Measurements from ENCODE around the gene CNEP1R1.

CNEP1R1 gene

DNA sequence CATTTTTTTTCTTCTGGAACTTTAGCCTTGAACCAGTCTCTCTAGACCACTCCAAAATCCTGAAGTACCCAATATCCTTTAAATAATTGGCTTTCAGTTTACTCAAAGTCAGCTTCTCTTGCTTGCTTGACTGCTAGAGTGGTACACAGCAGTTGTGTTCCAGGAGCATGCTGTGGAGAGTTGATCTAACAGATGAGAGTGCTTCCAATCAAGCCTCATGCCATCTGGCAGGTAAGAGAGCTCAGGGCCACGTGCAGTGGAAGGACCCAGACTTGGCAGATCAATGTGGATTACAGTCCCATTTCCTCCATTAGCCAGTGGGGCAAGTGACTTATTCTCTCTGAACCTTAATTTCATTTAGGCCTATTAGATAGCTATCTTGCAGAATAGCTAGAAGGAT lies 15.7 kb downstream of the CNEP1R1 start:
- H3K4me3 ChIP-seq (ENCODE audit: control insufficient read depth, low read depth, low read length) = no peak overlapping the region
- no peak for DNase-seq (ENCODE audit: low read depth)
- TF ChIP-seq CTCF (IDR thresholded peaks at IDR 0.05; ENCODE audit: control insufficient read depth, insufficient read depth, low read depth, low read length, missing control alignments) = no peak

DNA sequence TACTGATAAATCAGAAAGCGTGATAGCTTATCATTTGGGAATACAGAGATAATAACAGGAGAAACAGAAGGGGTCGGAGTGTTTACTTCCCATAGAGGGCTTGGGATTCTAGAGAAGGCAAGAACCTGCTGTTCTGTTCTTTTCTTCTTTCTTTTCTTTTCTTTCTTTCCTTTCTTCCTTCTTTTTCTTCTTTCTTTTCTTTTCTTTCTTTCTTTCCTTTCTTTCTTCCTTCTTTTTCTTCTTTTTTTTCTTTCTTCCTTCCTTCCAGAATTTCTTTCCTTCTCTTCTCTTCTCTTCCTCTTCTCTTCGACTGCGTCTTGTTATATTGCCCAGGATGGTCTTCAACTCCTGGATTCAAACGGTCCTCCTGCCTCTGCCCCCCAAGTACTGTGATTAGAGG lies 18.3 kb downstream of the CNEP1R1 start:
- no peak for TF ChIP-seq CTCF (IDR thresholded peaks at IDR 0.05; ENCODE audit: control insufficient read depth, insufficient read depth, low read depth, low read length, missing control alignments)
- no peak for DNase-seq (ENCODE audit: low read depth)
- H3K4me3 ChIP-seq (ENCODE audit: control insufficient read depth, low read depth, low read length) = no peak overlapping the region

GRCh38 chr16:50045412-50045811 lies 20.4 kb downstream of the CNEP1R1 start:
- no peak for TF ChIP-seq CTCF (IDR thresholded peaks at IDR 0.05; ENCODE audit: control insufficient read depth, insufficient read depth, low read depth, low read length, missing control alignments)
- H3K4me3 ChIP-seq (ENCODE audit: control insufficient read depth, low read depth, low read length) = no peak overlapping the region
- no peak for DNase-seq (ENCODE audit: low read depth)

GRCh38 chr16:50046853-50047252 lies 21.8 kb downstream of the CNEP1R1 start:
- no peak for DNase-seq (ENCODE audit: low read depth)
- H3K4me3 ChIP-seq (ENCODE audit: control insufficient read depth, low read depth, low read length) = no peak overlapping the region
- TF ChIP-seq CTCF (IDR thresholded peaks at IDR 0.05; ENCODE audit: control insufficient read depth, insufficient read depth, low read depth, low read length, missing control alignments) = no peak

DNA sequence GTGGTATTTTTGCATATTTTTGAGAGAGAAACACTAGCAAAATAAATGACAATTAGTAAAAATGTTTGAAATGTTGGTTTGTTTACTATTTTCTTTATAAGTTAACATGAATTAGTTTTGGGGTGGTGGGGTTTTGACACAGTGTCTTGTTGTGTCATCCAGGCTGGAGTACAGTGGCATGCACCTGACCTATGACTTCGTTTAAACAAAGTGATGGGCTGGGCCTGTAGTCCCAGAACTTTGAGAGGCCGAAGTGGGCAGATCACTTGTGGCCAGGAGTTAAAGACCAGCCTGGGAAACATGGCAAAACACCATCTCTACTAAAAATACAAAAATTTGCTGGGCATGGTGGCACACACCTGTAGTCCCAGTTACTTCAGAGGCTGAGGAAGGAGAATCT lies 22.8 kb downstream of the CNEP1R1 start:
- no peak for TF ChIP-seq CTCF (IDR thresholded peaks at IDR 0.05; ENCODE audit: control insufficient read depth, insufficient read depth, low read depth, low read length, missing control alignments)
- DNase-seq (ENCODE audit: low read depth) = no peak
- no peak overlapping the region for H3K4me3 ChIP-seq (ENCODE audit: control insufficient read depth, low read depth, low read length)

GRCh38 chr16:50050802-50051201 lies 25.8 kb downstream of the CNEP1R1 start:
- H3K4me3 ChIP-seq (ENCODE audit: control insufficient read depth, low read depth, low read length) = no peak overlapping the region
- TF ChIP-seq CTCF (IDR thresholded peaks at IDR 0.05; ENCODE audit: control insufficient read depth, insufficient read depth, low read depth, low read length, missing control alignments) = no peak
- DNase-seq (ENCODE audit: low read depth) = no peak

GRCh38 chr16:50056226-50056625 lies 31.2 kb downstream of the CNEP1R1 start:
- no peak for DNase-seq (ENCODE audit: low read depth)
- TF ChIP-seq CTCF (IDR thresholded peaks at IDR 0.05; ENCODE audit: control insufficient read depth, insufficient read depth, low read depth, low read length, missing control alignments) = no peak
- H3K4me3 ChIP-seq (ENCODE audit: control insufficient read depth, low read depth, low read length) = no peak overlapping the region

Data from AG09309 (cell line).